Testis (tissue), 2 donors: Measurements from ENCODE around the gene GPC4.

Experiments
- CTCF ChIP-seq, 3 experiments: fragments of 450-650 bp in 2 of 3; fragments of 200-600 bp in 1 of 3; sonication (generic) in 1 of 3; IDR thresholded peaks; one replicate each; pipeline ENCODE4 v1.5.1; 2016 to 2019; ENCODE audit warnings: antibody characterized with exemption in 3 of 3, mild to moderate bottlenecking in 2 of 3, moderate library complexity in 1 of 3
- POLR2A ChIP-seq: fragments of 450-650 bp; IDR thresholded peaks from one replicate; pipeline ENCODE4 v1.6.1; 2017; ENCODE audit warnings: antibody characterized with exemption, mild to moderate bottlenecking, moderate library complexity

- no peak for TF ChIP-seq POLR2A
- no peak for TF ChIP-seq CTCF (IDR thresholded peaks at IDR 0.05)
Observed at GRCh38 chrX:133419911-133420310, 4.6 kb upstream of the GPC4 start.
